Measurements from ENCODE around the gene TMEM187.

Gene TMEM187

DNA sequence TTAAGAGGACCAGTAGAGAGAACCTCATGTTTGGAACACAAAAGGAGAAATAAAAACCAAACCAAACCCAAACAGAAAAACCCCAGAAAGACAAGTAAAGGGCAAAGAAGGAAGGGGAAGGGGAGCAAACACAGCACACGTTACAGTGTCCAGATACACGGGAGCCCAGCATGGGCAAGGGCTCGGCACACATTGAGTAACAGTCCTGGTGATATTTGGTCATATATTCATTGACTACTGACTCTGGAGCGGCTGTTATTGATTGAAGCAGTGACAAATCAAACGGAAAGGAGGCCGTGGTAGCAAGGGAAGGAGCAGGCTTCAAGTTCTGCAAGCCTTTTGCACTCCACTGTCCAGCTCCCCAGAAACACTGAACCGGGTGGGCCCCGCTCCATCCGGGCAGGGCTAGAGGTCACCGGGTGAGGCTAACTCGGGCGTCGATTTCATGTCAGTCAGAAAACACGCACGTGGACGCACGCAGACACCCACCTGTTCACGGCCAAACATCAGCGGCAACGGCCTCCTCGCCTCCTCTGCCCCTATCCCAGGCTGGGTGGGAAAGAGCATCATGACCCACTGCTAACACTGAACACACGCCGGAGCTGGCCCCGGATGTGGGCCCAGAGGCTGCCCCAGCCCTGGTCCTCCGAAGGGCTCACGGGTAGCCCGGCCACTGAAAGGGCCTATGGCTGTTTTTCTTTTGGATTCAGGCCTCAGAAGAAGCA, 50.9 kb downstream of the TMEM187 start:
- no peak for DNase-seq

DNA sequence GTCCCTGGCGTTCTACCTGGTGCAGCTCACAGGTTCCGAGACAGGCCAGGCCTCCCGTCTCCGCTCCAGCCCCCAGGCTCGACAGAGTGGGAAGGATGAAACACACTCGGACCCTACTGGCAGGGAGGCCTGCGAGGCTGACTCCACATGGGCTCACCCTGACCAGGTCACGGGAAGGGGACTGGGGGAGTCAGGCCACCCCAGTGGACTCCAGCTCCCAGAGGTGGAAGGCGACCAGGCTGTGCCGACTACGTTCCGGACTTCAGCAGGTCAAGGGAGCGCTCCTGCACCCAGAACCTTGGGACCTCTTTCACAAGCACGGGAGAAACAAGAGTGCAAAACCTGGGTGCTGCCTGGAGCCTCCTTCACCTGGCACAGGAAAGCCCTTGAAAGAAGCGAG, 51.7 kb downstream of the TMEM187 start:
- DNase-seq: no peak

DNA sequence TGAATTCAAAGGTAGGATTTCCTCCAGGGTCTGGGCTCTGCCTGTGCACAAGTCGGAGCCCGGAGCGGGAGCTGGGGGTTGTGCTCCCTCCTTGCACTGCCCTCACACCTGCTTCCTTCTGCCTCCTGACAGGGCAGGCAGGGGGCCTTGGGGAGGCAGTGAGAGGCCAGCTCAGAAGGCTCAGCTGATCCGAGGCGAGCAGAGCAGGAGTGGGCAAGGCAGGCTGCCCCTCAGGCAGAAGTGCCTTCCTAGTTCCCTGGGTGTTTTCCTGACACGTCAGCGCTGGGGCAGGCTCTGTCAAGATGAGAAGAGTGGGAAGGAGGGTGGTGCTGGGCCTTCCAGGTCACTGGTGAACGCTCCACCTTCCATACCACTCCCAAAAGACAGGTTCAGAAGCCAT, 52.7 kb downstream of the TMEM187 start:
- no peak for DNase-seq

DNA sequence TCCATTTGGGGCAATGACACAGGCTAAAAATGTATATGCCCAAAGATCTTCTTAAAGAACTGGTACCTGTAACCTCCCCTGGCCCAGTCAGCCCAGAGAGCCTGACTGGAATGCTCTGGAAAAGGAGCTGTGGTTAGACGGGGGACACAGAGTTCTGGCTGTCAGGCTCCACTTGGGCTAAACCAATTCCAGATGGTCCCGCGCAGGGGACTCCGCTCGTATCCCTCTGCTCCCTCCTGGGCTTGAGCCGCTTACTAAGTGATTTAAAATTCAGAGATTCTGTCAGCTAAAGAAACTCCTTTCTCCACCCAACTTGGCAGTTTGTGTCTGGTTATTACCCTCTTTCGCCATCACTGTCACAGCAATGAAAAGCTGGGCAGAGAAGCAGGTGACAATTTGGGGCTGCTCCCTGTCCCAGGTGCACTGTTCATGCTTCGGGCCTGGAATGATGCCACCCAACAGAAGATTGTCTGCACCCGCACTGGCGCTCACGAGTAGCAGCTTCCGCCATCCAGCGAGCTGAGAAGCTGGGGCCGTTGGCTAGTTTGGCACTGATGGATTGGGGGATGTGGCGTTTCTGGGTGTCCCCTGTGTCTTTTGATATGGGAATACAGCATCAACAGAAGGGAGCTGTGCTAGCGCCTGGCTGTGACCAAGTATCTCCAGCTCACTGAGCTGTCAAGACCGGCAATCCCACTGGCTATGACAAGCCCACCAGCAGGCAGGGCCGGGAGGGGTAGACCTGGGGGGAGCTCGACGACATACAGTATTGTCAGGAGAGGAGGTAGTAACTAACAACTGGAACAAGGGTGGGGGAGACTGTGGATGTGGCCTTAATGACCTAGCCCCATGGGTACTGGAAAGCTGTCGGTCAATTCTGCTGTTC, 53.8 kb downstream of the TMEM187 start:
- no peak for DNase-seq

DNA sequence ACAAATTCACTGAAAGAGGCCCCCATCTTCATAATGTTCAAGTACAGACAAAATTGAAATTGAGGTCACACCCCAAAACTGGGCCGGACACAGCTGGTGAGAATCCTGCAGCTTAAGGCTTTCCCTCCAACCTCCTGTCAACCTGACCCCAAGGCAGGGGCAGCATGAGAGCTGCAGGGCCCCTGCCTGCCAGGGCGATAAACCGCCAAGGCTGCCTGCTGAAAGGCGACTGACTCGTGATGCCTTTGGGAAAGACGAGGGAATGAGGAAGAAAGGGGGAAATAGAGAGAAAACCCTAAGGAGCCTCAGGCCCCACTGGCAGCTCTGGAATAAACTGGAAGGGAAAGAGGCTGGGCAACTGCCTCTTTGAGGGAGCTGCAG, 54.5 kb downstream of the TMEM187 start:
- DNase-seq: no peak

DNA sequence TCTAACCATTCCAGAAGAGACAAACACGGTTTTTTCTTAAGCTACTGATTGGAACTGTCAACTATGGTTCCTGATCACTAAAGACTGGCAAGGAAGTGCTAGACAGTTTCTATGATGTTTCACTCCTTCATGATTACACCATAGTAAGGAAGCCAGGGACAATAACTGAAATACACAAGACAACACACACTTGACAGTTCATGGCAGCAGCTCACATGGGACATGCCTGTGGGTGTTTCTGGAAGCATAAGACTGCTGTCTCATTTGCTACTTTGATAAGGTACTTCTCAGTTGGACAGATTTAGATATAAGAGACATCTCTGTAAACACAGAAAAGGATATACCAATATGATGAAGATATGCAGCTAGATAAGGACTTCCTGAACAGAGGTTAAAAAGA, 55.4 kb downstream of the TMEM187 start:
- no peak for DNase-seq

DNA sequence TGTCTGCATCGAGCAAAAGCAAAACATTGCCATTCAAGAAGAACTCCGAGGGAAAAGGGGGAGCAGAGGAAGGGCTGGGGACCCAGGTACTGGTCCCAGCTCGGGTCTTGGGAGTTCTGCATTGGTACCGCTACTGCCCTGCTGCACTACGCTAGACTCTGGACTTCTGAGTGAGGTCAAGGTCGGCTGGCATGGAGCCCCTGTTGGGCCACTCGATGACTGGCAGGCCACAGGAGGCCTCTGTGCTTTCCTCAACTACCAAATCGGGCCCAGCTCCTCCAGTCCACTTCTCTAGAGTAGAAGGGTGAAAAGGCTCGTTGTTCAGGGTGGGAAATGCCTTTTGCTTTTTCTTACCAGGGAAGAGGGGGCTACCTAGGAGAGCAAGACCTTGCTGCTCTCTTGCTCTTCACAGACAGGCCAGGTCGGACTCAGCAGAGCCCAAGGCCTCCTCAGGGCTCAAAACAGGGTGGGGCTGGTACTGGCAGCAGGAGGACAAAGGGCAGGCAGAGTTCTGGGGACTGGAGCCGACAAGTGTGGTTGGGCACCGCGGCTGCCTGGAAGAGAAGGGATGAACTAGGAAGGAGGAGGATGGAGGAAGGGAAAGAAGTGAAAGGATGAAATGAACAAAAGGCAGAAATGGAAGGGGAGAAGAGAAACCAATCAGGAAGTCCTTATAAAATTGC, 56.1 kb downstream of the TMEM187 start:
- DNase-seq: no peak

DNA sequence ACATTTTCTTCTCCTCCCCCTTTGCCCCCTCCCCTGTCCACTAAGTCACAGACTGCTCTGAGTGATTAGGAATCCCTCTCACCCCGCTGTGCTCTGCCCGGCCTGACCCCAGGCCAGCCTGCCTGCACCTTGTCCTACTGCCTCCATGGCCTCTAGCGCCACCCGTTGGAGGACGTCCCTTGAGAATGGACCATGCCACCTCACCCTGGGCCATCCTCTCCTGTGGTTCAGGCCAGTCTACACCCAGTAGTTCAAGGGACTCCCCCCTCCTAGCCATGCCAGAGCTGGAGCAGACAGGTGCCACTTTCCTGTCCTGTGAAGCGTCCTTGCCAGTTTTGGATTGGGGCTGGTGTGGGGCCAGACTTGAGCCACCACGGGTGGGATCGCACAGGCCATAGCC, 56.9 kb downstream of the TMEM187 start:
- no peak for DNase-seq

DNA sequence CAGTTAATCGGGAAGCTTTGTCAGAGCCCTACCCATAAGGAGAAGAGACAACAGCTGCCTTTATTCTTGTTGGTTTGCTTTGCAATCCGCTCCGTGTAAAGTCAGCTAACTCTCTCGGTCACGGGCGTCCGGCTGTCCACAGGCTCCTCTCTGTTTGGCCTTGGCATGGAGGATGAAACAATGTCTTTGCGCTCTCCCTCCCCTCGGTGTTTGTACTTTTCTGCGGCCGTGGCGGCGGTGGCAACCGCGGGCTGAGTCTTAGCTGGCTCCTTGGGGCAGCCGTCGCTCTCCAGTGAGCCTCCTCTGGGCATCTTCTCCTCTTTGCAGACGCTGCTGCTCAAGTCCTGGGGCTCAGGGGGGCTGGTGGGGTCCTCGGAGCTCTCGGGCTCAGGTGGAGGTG, 57.7 kb downstream of the TMEM187 start:
- no peak for DNase-seq

DNA sequence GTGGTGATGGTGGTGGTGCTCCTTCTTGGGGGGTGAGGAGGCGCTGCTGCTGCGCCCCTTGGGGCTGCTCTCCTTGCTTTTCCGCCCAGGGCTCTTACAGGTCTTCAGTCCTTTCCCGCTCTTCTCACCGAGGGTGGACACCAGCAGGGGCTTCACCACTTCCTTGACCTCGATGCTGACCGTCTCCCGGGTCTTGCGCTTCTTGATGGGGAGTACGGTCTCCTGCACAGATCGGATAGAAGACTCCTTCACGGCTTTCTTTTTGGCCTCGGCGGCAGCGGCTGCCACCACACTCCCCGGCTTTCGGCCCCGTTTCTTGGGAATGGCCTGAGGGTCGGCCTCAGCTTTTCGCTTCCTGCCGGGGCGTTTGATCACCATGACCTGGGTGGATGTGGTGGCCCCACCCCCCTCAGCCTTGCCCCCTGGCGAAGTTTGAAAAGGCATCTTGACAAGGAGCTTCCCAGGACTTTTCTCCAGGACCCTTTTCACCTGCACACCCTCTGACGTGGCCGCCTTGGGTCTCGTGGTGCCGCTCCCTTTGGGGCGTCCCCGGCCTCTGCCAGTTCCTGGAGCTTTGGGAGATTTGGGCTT, 58.3 kb downstream of the TMEM187 start:
- DNase-seq: no peak

DNA sequence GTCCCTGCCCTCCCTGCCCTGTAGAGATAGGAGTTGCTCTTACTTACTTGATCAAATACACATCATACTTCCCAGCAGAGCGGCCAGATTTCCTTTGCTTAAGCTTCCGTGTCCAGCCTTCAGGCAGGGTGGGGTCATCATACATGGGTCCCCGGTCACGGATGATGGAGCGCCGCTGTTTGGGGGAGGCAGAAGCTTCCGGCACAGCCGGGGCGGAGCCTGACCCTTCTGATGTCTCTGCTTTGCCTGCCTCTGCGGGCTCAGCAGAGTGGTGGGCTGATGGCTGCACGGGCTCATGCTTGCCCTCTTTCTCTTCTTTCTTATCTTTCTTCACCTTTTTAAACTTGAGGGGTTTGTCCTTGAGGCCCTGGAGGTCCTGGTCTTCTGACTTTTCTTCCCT, 59.6 kb downstream of the TMEM187 start:
- no peak for DNase-seq

DNA sequence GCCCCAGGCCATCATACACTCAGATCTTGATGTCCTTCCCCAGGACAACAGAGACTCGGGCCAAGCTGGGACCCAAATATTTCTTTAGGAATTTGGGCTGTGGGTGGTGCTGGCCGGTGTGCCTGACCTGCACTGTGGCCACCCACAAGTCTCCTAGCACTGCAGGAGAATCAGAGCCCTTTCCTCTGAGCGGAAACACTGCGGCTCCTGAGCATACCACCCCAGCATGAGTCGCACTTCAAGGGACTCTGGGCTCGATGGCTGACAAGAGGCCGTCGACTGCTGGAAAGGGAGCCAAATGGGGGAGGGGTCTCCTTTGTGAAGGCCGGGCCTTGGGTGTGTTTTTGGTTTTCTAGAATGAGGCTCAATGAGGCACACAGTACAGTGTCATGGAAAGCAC, 60.1 kb downstream of the TMEM187 start:
- DNase-seq: no peak

All from activated CD4-positive, alpha-beta T cell treated with anti-CD3 and anti-CD28 coated beads for 4 hours (primary cell).